CD4-positive, CD25-positive, alpha-beta regulatory T cell (primary cell): Measurements from ENCODE around the gene ME3. TPM values are rescaled to one million over a fixed set of nuclear protein-coding genes. Genes with fewer than 3 reads are reported as not detected.

Source experiments
- ATAC-seq, 2 donors: fragments of 150-1000 bp; cut with Tn5 transposase; one replicate each; pipeline ENCODE4 v1.10.0; 2021; ENCODE audit warnings: low read depth in 2 of 2, moderate number of reproducible peaks in 2 of 2, moderate library complexity in 1 of 2
- DNase-seq, 3 donors: peaks; one replicate each; pipeline versions ENCODE4 v3.0.0 to v3.0.0-alpha.2; 2012 to 2022; ENCODE audit warnings: mixed read lengths in 1 of 3
- H3K27ac ChIP-seq: one replicate; pipeline ENCODE4 v1.7.0; 2013; ENCODE audit warnings: mild to moderate bottlenecking, low read length; ENCODE audit not compliant: insufficient read depth, poor library complexity, severe bottlenecking
- H3K27me3 ChIP-seq: one replicate; pipeline ENCODE4 v1.7.0; 2013; ENCODE audit warnings: low read length; ENCODE audit not compliant: control insufficient read depth, insufficient read depth
- H3K36me3 ChIP-seq: one replicate; pipeline ENCODE4 v1.7.0; 2013; ENCODE audit warnings: mild to moderate bottlenecking, low read length, moderate library complexity; ENCODE audit not compliant: control insufficient read depth, insufficient read depth
- H3K4me1 ChIP-seq: 2 replicates; pipeline ENCODE4 v1.7.0; 2013; ENCODE audit warnings: mild to moderate bottlenecking, low read length; ENCODE audit not compliant: insufficient read depth, control insufficient read depth, poor library complexity, severe bottlenecking
- H3K4me3 ChIP-seq: one replicate; pipeline ENCODE4 v1.7.0; 2013; ENCODE audit warnings: low read depth, mild to moderate bottlenecking, low read length, moderate library complexity
- H3K9me3 ChIP-seq, 2 experiments: 1 replicate in 1 of 2; 2 replicates in 1 of 2; pipeline ENCODE4 v1.7.0; 2013; ENCODE audit warnings: low read length in 2 of 2, mild to moderate bottlenecking in 1 of 2, moderate library complexity in 1 of 2; ENCODE audit not compliant: control insufficient read depth in 2 of 2
- H3K27ac Mint-ChIP-seq, 3 donors: one replicate each; pipeline ENCODE4 v1.8.0; 2020 to 2022; ENCODE audit warnings: mild to moderate bottlenecking in 3 of 3, mixed read lengths in 3 of 3, moderate library complexity in 2 of 3
- H3K27me3 Mint-ChIP-seq: one replicate; pipeline ENCODE4 v1.8.0; 2022; ENCODE audit warnings: mild to moderate bottlenecking, mixed read lengths
- H3K36me3 Mint-ChIP-seq: one replicate; pipeline ENCODE4 v1.8.0; 2020; ENCODE audit warnings: mixed read lengths
- H3K4me1 Mint-ChIP-seq, 4 donors: one replicate each; pipeline ENCODE4 v1.8.0; 2020 to 2022; ENCODE audit warnings: mixed read lengths in 4 of 4, mild to moderate bottlenecking in 1 of 4
- H3K4me3 Mint-ChIP-seq, 4 donors: one replicate each; pipeline ENCODE4 v1.8.0; 2020 to 2022; ENCODE audit warnings: mild to moderate bottlenecking in 4 of 4, mixed read lengths in 4 of 4, moderate library complexity in 3 of 4
- H3K9me3 Mint-ChIP-seq, 7 donors: one replicate each; pipeline ENCODE4 v1.8.0; 2020 to 2022; ENCODE audit warnings: mixed read lengths in 7 of 7, mild to moderate bottlenecking in 3 of 7, moderate library complexity in 2 of 7
- polyA plus RNA-seq, 4 donors: library from polyadenylated mRNA; unstranded; fragments of 300-500 nt; fragmentation: Illumina TruSeq; gene quantifications; one replicate each; pipeline ENCODE4 v1.2.3, GENCODE V29; 2021
- total RNA-seq: library from RNA; stranded (reverse); gene quantifications from one replicate; pipeline ENCODE4 v1.2.3, GENCODE V29; 2022

Gene ME3
- total and polyA plus RNA-seq, 5 donors from 2014 or later, result 0.18 to 1.4 (median 0.38) TPM; not detected in 2

DNA sequence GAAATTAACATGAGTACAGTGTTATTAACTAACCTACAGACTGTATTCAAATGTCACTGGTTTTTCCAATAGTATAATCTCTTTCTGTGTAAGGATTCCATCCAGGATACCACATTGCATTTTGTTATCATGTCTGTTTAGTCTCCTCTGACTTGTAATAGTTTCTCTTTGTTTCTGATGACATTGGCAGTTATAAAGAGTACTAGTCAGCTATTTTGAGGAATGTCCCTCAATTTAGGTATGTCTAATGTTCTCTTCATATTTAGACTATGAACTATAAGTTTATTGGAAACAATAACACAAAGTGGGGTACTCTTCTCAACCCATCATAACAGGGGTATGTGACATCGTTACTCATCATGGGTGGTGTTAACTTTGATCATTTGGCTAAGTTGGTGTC is 20.3 kb upstream of the ME3 start:
- peaks cover 0 to 5% (median 0%) of the 10 kb centered on the region in 7 donors for H3K9me3 Mint-ChIP-seq
- Histone ChIP-seq H3K9me3 (no peaks in the 10 kb centered on the region), H3K27me3 (peaks cover 5% of the 10 kb centered on the region), H3K27ac (no peak overlapping the region), H3K4me1 (no peaks in the 10 kb centered on the region), H3K4me3 (no peak overlapping the region), H3K36me3 (no peaks in the 10 kb centered on the region)
- DNase-seq, result no peak
- no peak for ATAC-seq
- no peaks in the 10 kb centered on the region for H3K4me1 Mint-ChIP-seq
- no peak overlapping the region for H3K4me3 Mint-ChIP-seq
- H3K27me3 Mint-ChIP-seq, result no peaks in the 10 kb centered on the region
- no peak overlapping the region for H3K27ac Mint-ChIP-seq
- H3K36me3 Mint-ChIP-seq, result no peaks in the 10 kb centered on the region

DNA sequence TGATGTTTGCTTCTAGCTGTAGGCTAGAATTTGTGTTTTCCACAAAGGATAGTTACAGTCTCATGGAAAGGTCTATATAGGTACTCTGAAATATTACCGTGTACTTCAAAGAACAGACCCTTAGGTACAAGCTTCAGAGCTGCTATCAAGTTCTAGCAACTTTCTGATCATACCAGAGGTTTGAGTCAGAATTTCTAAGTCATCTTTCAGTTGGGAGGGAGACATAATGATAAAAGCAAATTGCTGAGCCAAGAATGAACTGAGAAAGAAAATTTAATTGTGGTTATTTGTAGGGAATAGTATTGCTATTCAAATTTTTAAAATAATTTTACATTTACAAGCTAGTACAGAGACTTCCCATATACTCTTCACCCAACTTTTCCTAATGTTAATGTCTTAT is 19.9 kb upstream of the ME3 start:
- Histone ChIP-seq H3K27me3 (peaks cover 5% of the 10 kb centered on the region), H3K4me1 (no peaks in the 10 kb centered on the region), H3K27ac (no peak overlapping the region), H3K9me3 (no peaks in the 10 kb centered on the region), H3K4me3 (no peak overlapping the region), H3K36me3 (no peaks in the 10 kb centered on the region)
- H3K36me3 Mint-ChIP-seq, result no peaks in the 10 kb centered on the region
- no peak overlapping the region for H3K4me3 Mint-ChIP-seq
- H3K27me3 Mint-ChIP-seq, result no peaks in the 10 kb centered on the region
- H3K27ac Mint-ChIP-seq, result no peak overlapping the region
- peaks cover 0 to 5% (median 0%) of the 10 kb centered on the region in 7 donors for H3K9me3 Mint-ChIP-seq
- no peak for ATAC-seq
- no peak for DNase-seq
- H3K4me1 Mint-ChIP-seq, result no peaks in the 10 kb centered on the region

DNA sequence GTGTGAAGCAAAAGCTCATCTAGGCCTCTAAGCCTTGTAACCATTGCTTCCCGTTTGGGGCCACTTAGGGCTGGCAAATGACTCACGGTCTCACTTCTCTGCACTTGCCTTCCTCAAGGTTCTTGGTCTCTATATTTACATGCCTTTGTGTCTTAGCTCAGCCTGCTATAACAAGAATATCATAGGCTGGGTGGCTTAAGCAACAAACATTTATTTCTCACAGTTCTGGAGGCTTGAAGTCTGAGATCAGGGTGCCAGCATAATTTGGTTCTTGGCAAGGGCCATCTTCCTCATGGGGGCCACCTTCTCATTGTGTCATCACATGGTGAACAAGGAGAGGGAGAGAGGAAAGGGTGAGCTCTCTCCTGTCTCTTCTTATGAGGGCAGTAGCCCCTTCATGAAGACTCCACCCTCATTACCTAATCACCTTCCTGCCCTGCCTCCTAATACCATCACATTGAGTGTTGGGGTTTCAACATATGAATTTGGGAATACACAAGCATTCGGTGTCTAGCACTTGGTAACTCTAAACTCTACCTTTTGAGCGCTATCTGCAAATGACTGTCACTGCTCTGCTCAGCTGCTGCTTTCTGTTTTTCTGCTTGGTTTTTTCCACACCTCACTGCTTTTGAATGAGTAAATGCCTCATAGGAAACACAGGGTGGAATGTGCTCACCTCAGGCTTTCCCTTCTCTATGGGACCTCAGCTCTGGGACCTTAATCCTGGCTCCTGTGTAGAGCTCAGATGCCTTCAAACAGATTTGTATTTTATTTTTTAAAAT is 16.2 kb upstream of the ME3 start:
- H3K9me3 ChIP-seq, result no peaks in the 10 kb centered on the region
- ATAC-seq (no peak), DNase-seq (peak in 1 of 3 donors; percentile 29)
- Mint-ChIP-seq H3K36me3 (no peaks in the 10 kb centered on the region), H3K9me3 (peaks cover 0 to 5% (median 0%) of the 10 kb centered on the region in 7 donors), H3K4me1 (no peaks in the 10 kb centered on the region), H3K4me3 (no peak overlapping the region), H3K27me3 (no peaks in the 10 kb centered on the region), H3K27ac (no peak overlapping the region)
- peaks cover 2% of the 10 kb centered on the region for H3K27me3 ChIP-seq
- no peaks in the 10 kb centered on the region for H3K36me3 ChIP-seq
- no peak overlapping the region for H3K27ac ChIP-seq
- no peak overlapping the region for H3K4me3 ChIP-seq
- H3K4me1 ChIP-seq, result no peaks in the 10 kb centered on the region

DNA sequence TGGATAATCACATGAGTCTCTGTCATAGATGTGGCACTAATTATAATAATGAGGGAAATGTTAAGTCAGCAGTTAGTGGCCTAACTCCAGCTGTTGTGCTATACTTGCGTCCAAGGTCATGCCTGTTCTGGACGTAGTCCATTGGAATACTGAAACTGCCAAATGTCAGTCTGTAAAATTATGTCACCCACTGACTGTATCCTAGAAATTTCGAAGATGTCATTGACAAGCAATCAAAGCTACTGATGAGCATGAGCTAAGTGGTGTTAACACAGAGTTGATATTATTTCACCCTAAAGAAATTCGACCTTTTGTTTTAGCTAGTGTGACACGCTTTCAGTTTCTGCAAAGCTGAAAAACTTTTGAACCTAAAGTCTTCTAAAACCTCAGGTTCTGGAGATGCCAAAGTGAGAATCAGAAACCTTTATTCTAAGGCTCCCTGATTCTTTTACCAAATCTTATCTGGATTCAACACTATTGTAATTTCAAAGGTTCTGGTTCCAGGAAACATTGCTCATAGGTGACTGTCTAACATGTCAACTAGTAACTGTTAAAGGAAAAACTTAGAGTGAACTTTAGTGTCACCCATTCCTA is 14.9 kb upstream of the ME3 start:
- Mint-ChIP-seq H3K27ac (no peak overlapping the region), H3K4me3 (no peak overlapping the region), H3K9me3 (peaks cover 0 to 5% (median 0%) of the 10 kb centered on the region in 7 donors), H3K27me3 (no peaks in the 10 kb centered on the region), H3K4me1 (no peaks in the 10 kb centered on the region), H3K36me3 (no peaks in the 10 kb centered on the region)
- DNase-seq (no peak), ATAC-seq (no peak)
- Histone ChIP-seq H3K4me1 (no peaks in the 10 kb centered on the region), H3K27me3 (no peaks in the 10 kb centered on the region), H3K27ac (no peak overlapping the region), H3K9me3 (no peaks in the 10 kb centered on the region), H3K4me3 (no peak overlapping the region), H3K36me3 (no peaks in the 10 kb centered on the region)

DNA sequence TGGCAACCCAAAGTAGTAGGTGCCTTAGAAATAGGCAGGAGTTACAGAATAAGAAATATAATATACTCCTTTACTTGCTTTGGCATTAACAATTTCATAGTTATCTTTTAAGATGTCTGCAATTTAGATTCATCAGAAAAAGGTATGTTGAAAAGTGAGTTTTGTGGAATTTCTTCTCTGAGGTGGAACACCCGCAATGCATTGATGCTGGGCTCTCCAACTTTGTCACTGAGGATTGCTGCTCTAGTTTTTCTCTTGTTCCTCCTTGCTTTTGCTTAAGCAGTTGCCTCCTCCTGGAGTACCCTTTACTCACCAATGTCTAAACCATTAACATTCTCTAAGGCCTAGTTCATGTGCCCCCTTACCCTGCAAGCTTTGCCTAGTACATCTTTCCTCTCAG is 14.1 kb upstream of the ME3 start:
- Mint-ChIP-seq H3K9me3 (no peaks in the 10 kb centered on the region), H3K4me3 (no peak overlapping the region), H3K27ac (no peak overlapping the region), H3K4me1 (no peaks in the 10 kb centered on the region), H3K27me3 (no peaks in the 10 kb centered on the region), H3K36me3 (no peaks in the 10 kb centered on the region)
- DNase-seq, result no peak
- no peak overlapping the region for H3K27ac ChIP-seq
- H3K27me3 ChIP-seq, result no peaks in the 10 kb centered on the region
- no peaks in the 10 kb centered on the region for H3K9me3 ChIP-seq
- no peaks in the 10 kb centered on the region for H3K36me3 ChIP-seq
- no peak overlapping the region for H3K4me3 ChIP-seq
- H3K4me1 ChIP-seq, result no peaks in the 10 kb centered on the region
- ATAC-seq, result no peak

DNA sequence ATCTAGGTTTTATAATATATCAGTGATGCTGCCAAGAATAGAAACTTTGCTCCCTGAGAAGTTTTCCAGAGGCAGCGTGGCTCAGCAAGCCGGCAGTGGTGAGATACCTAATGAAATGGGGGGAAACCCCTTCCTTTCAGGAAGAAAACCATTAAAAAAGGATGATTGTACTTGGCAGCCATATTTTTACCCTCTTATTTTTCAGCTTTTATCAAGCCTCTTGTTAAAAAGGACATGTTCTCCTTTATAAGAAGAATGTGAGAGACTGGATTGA is 9.0 kb upstream of the ME3 start:
- H3K36me3 Mint-ChIP-seq, result no peaks in the 10 kb centered on the region
- Histone ChIP-seq H3K4me3 (no peak overlapping the region), H3K36me3 (no peaks in the 10 kb centered on the region), H3K27ac (no peak overlapping the region), H3K9me3 (no peaks in the 10 kb centered on the region), H3K4me1 (no peaks in the 10 kb centered on the region), H3K27me3 (no peaks in the 10 kb centered on the region)
- no peak overlapping the region for H3K4me3 Mint-ChIP-seq
- H3K27me3 Mint-ChIP-seq, result no peaks in the 10 kb centered on the region
- H3K9me3 Mint-ChIP-seq, result no peaks in the 10 kb centered on the region
- DNase-seq (no peak), ATAC-seq (no peak)
- no peaks in the 10 kb centered on the region for H3K4me1 Mint-ChIP-seq
- H3K27ac Mint-ChIP-seq, result no peak overlapping the region

DNA sequence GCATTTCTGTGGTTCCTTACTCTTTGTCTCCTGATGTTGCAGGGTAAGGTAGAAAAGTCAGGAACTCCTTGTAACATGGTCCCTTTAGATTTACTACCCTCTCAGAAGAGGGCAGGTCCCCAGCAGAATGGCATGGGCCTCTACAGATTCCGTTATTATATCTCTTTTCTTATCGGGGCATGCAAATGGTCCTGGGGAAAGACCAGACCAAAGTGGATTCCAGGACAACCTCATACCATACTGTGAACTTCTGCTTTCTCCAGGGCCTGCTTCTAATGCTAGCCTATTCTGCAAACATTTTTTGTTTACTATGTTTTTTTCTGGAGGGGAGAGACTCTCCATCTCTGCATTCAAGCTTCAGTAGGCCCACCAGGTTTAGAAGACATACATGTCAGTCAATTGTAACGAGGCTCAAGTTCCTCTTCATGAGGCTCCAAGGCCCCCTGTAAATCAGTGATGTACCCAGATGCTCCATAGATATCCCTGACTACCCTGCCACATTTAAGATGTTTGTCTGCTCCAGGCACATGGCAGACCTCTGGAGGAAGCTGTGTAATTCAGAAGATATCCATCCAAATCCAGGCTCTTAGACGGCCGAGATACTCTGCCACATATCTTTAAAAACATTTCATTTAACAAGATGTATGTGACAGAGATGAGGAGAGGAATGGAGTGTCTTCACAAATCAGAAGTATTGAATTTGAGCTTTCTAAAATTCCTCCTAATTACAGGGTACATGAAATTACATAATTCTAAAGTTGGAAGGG is 8.5 kb upstream of the ME3 start:
- Mint-ChIP-seq H3K36me3 (no peaks in the 10 kb centered on the region), H3K4me3 (no peak overlapping the region), H3K9me3 (no peaks in the 10 kb centered on the region), H3K27me3 (no peaks in the 10 kb centered on the region), H3K4me1 (no peaks in the 10 kb centered on the region), H3K27ac (no peak overlapping the region)
- H3K4me3 ChIP-seq, result no peak overlapping the region
- H3K4me1 ChIP-seq, result no peaks in the 10 kb centered on the region
- H3K36me3 ChIP-seq, result no peaks in the 10 kb centered on the region
- no peaks in the 10 kb centered on the region for H3K27me3 ChIP-seq
- DNase-seq, result no peak
- ATAC-seq, result no peak
- H3K9me3 ChIP-seq, result no peaks in the 10 kb centered on the region
- H3K27ac ChIP-seq, result no peak overlapping the region
